NT2/D1 (cell line): Measurements from ENCODE around the gene PTPRH.

Source experiments
- DNase-seq: peaks from one replicate; pipeline ENCODE4 v3.0.0-alpha.2; 2011; ENCODE audit warnings: low read depth, low spot score
- H3K27me3 ChIP-seq: 2 replicates; pipeline ENCODE4 v1.6.0; 2011; ENCODE audit warnings: mild to moderate bottlenecking; ENCODE audit not compliant: insufficient read length, insufficient read depth
- H3K36me3 ChIP-seq: 2 replicates; pipeline ENCODE4 v1.6.1; 2011; ENCODE audit warnings: mild to moderate bottlenecking, low read length, mixed read lengths; ENCODE audit not compliant: insufficient read depth, insufficient read length
- H3K4me1 ChIP-seq: 2 replicates; pipeline ENCODE4 v1.5.1; 2011; ENCODE audit not compliant: insufficient read depth, insufficient read length
- H3K4me3 ChIP-seq: 2 replicates; pipeline ENCODE4 v1.5.1; 2011; ENCODE audit warnings: low read depth; ENCODE audit not compliant: insufficient read length
- H3K9ac ChIP-seq: 2 replicates; pipeline ENCODE4 v1.6.0; 2011; ENCODE audit warnings: low read depth; ENCODE audit not compliant: insufficient read length
- H3K9me3 ChIP-seq: 2 replicates; pipeline ENCODE4 v1.5.1; 2011; ENCODE audit warnings: mild to moderate bottlenecking, low read length; ENCODE audit not compliant: insufficient read depth
- SUZ12 ChIP-seq: IDR thresholded peaks from 2 replicates; pipeline ENCODE4 v1.6.1; 2011; ENCODE audit not compliant: insufficient read length, insufficient read depth; ENCODE audit errors: extremely low read depth
- YY1 ChIP-seq: IDR thresholded peaks from 2 replicates; pipeline ENCODE4 v1.6.1; 2011; ENCODE audit not compliant: insufficient read length, insufficient read depth
- ZNF274 ChIP-seq: IDR thresholded peaks from 2 replicates; pipeline ENCODE4 v1.6.1; 2011; ENCODE audit warnings: mild to moderate bottlenecking, low read depth, low read length

Gene PTPRH

DNA sequence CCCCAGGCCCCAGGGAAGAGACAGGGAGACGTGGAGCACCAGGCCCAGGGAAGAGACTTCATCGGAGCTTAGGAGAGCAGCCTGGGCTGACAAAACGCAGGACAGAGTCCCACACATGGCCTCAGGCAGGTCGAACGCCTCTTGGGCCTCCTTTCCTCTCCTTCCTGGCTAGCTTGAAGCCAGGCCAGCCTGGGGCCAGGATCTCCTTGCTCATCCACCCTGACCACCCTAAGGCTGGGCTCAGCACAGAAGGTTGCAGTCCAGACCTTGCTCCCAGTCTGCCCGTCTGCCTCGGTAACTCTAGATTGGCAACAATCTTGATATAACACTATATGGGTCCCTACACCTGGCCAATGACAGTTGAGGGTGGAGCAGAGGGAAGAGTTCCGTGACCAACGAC, 39.4 kb upstream of the PTPRH start:
- no peaks in the 10 kb centered on the region for H3K9me3 ChIP-seq
- no peak overlapping the region for H3K9ac ChIP-seq
- H3K4me1 ChIP-seq: peaks cover 2% of the 10 kb centered on the region
- H3K36me3 ChIP-seq: peaks cover 68% of the 10 kb centered on the region
- no peak overlapping the region for H3K4me3 ChIP-seq
- TF ChIP-seq ZNF274 (no peak), SUZ12 (no peak), YY1 (no peak)
- no peaks in the 10 kb centered on the region for H3K27me3 ChIP-seq
- DNase-seq: no peak

DNA sequence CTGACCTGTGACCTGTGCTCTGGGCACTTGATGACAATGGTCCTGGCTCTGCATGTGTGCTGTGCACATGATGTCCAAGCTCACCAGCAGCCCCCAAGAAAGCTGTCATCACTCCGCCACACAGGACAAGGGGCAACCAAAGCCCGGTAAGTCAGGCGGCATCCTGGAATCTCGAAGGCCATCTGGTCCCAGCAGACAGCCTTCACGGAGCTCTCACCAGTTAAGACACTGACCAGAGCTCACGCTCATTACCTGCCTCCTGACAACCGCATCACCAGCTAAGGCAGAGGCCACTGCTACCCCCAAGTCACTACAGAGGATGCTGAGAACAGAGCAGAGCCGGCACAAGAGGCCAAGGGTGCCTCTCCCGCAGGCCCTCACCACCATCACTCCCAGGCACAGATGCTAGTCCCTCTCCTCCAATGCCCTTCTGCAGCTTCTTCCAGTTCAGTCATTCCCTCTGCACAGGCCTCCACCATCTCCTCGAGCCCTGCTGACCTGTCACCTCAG, 38.9 kb upstream of the PTPRH start:
- TF ChIP-seq ZNF274: no peak
- TF ChIP-seq YY1: no peak
- no peak for TF ChIP-seq SUZ12
- no peak for DNase-seq
- H3K27me3 ChIP-seq: no peaks in the 10 kb centered on the region
- H3K9ac ChIP-seq: no peak overlapping the region
- no peak overlapping the region for H3K4me3 ChIP-seq
- H3K36me3 ChIP-seq: peaks cover 69% of the 10 kb centered on the region
- H3K4me1 ChIP-seq: peaks cover 2% of the 10 kb centered on the region
- H3K9me3 ChIP-seq: no peaks in the 10 kb centered on the region

DNA sequence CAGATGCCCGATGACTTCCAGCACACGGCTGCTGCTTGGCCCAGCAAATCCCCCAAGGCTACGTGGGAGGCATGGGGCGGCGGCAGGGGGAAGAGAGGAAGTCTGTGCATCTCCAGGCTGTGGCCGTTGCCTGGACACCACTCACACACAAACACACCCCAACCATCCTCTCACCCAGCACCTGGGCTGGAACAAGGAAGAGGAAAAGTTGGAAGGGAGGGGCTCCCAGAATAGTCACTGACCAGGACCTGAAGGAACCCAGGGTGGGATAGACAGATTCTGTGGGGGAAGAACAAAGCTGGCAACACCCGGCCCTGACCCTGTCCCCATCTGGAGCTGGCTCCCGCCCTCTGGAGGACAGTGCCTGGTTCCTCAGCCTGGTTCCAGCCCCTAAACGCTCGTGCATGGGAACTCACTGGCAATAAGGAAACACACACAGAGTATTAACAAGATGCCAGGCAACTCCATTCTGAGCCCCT, 38.4 kb upstream of the PTPRH start:
- no peak for DNase-seq

DNA sequence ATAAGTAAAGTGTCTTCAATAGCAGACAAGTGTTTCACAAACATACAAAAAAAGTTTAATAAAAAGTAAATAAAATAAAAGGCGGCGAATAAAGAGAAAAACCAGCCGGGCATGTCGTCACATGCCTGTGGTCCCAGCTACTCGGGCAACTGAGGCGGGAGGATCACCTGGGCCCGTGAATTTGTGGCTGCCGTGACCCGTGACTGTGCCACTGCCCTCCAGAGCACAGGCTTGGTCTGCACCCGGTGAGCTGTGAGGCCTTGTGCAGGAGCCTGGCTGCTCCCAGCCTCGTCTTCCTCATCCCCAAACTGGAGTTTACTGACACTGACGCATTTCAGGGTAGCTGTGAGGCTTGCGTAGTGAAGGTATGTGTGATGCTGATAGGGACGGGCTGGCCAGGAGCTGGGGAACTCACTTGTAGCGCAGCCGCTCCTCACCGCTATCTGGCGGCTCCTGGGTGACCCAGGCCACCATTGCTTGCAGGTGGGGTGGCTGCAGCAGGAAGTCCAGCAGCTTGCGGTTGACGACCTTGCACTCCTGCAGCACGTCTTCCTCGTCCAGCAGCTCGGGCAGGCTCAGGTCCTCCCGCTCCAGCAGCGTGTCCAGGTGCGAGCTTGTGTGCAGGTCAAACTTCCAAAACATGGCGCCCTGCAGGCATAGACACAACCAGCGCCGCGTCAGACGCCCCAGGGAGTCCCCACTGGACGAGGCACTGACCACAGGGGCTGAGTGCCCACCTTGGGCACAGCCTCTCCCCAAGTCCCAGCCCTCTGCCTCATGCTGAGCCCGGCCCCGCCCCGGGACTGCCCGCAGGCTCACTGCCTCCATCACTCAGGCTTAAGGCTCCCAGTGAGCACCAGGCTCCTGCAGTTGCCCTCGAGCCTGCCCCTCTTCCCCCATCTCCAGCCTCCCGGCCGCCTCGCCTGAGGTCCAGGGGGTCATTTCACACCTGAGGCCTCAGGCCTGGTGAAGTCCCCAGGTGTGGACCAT, 37.5 kb upstream of the PTPRH start:
- Histone ChIP-seq H3K36me3 (peaks cover 72% of the 10 kb centered on the region), H3K4me1 (no peaks in the 10 kb centered on the region), H3K4me3 (no peak overlapping the region), H3K9me3 (no peaks in the 10 kb centered on the region), H3K27me3 (no peaks in the 10 kb centered on the region), H3K9ac (no peak overlapping the region)
- TF ChIP-seq YY1 (no peak), ZNF274 (no peak), SUZ12 (no peak)
- no peak for DNase-seq

More for the DNA sequence above, 38.4 kb upstream of the PTPRH start:
- Histone ChIP-seq H3K27me3 (no peaks in the 10 kb centered on the region), H3K9me3 (no peaks in the 10 kb centered on the region), H3K36me3 (peaks cover 65% of the 10 kb centered on the region), H3K9ac (no peak overlapping the region), H3K4me3 (no peak overlapping the region), H3K4me1 (no peaks in the 10 kb centered on the region)
- no peak for TF ChIP-seq SUZ12
- no peak for TF ChIP-seq YY1
- TF ChIP-seq ZNF274: no peak

DNA sequence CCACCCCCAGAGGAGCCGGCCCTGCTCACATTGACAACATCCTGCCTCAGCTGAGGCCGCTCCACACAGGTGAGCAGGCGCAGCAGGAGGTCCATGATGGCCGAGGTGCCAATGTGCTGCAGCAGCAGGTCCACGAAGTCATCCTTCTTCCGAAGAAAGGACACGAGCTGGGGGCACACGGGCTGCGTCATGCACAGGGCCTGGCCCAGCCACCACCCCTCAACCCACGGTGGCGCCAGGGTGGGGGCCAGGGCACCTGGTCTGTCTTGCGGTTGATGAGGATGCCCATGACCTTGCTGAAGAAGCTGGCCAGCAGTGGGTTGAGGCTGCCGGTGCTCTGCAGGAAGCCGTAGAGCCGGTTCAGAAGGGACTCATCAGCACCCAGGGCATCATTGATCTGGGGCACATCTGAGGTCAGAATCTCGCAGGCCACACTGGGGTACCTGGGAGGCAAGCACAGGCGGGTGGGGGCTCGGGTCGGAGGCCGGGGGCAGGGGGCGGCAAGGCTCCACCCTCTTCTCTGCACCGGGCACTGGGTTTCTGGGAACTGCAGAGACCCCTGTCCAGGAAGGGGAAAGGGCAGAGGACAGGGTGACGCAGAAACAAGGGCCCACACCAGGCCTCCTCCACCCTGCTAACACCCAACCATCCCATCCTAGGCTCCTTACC, 36.1 kb upstream of the PTPRH start:
- no peak overlapping the region for H3K4me3 ChIP-seq
- H3K36me3 ChIP-seq: peaks cover 75% of the 10 kb centered on the region
- TF ChIP-seq ZNF274 (no peak), SUZ12 (no peak), YY1 (no peak)
- H3K9me3 ChIP-seq: no peaks in the 10 kb centered on the region
- H3K9ac ChIP-seq: no peak overlapping the region
- no peak for DNase-seq
- H3K4me1 ChIP-seq: no peaks in the 10 kb centered on the region
- H3K27me3 ChIP-seq: no peaks in the 10 kb centered on the region

DNA sequence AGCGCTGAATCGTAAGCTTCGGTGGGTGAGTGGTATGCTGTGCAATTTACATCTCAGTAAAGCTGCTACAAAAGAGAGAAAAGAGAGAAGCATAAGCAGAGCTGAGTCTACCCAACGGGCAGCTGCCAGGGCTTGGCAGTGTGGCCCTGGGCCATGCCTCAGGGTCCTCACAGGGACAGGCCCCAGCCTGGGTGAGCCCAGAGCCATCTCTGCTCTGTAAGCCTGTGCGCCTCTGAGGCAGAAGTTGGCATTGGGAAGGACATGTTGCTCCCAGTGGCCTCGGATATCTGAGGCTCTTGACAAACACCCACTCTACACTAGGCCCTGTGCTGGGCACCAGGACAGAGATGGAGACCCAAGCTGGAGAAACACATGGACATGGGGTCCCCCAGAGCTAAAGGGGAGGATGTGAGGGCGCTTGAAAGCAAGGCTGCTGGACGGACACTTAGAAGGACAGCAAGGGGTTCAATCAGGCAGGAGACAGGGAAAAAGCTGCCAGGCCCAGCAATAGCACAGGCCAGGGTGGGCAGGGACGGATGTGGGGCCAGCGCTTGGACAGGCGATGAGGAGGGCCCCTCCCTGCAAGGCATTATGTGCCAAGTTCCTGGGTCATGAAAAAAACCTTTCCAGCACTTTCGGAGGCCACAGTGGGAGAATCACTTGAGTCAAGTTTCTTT, 34.8 kb upstream of the PTPRH start:
- Histone ChIP-seq H3K27me3 (no peaks in the 10 kb centered on the region), H3K4me1 (no peaks in the 10 kb centered on the region), H3K36me3 (peaks cover 80% of the 10 kb centered on the region), H3K9ac (no peak overlapping the region), H3K4me3 (no peak overlapping the region), H3K9me3 (no peaks in the 10 kb centered on the region)
- no peak for DNase-seq
- no peak for TF ChIP-seq SUZ12
- TF ChIP-seq YY1: no peak
- no peak for TF ChIP-seq ZNF274

DNA sequence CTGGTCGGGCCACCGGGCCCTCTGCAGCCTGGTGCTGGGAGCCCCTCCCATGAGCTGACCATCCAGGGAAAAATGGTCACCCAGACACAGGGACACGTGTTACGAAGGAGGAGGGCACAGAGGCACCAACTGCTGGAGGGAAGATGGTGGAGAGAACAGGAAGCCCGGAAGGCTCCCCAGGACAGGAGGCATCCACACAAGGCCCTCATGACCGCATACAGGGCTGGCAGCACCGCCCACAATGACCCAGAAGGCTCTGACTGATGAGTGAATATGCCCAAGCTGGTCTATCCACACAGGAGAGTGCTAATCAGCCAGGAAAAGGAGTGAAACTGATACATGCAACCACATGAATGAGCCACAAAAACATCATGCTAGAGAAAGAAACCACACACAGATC, 33.2 kb upstream of the PTPRH start:
- DNase-seq: no peak
- peaks cover 88% of the 10 kb centered on the region for H3K36me3 ChIP-seq
- no peaks in the 10 kb centered on the region for H3K9me3 ChIP-seq
- TF ChIP-seq ZNF274 (no peak), SUZ12 (no peak), YY1 (no peak)
- H3K4me3 ChIP-seq: no peak overlapping the region
- H3K9ac ChIP-seq: no peak overlapping the region
- no peaks in the 10 kb centered on the region for H3K4me1 ChIP-seq
- no peaks in the 10 kb centered on the region for H3K27me3 ChIP-seq
